Activated naive CD8-positive, alpha-beta T cell treated with anti-CD3 and anti-CD28 coated beads, Interleukin-2, amount 50 U/mL, for 16 hours (primary cell): ENCODE results near the gene DSCAM.
"Not testable (repeated sequence)": the region's sequence is repeated elsewhere in the genome, so short reads cannot be mapped to it uniquely, and the experiment has no call there.

Source experiments
- DNase-seq: peaks from one replicate; pipeline ENCODE4 v3.0.0-alpha.2; 2020; ENCODE audit warnings: low read depth, low spot score

Gene DSCAM

GRCh38 chr21:40461008-40461407 lies 385.9 kb downstream of the DSCAM start:
- DNase-seq: no peak

GRCh38 chr21:40457741-40458140 lies 389.2 kb downstream of the DSCAM start:
- DNase-seq: no peak

GRCh38 chr21:40454057-40454456 lies 392.9 kb downstream of the DSCAM start:
- no peak for DNase-seq

- no peak for DNase-seq
Measured at GRCh38 chr21:40453183-40453582, 393.8 kb downstream of the DSCAM start.

GRCh38 chr21:40452548-40452947 lies 394.4 kb downstream of the DSCAM start:
- DNase-seq: no peak

- DNase-seq: no peak
Measured at GRCh38 chr21:40447016-40447415, 399.9 kb downstream of the DSCAM start.

GRCh38 chr21:40445349-40445921 lies 401.5 kb downstream of the DSCAM start:
- DNase-seq: no peak

- DNase-seq: not testable (repeated sequence)
Measured at GRCh38 chr21:40439581-40439980, 407.4 kb downstream of the DSCAM start.

- DNase-seq: no peak
Measured at GRCh38 chr21:40438616-40439015, 408.3 kb downstream of the DSCAM start.

- DNase-seq: no peak
Measured at GRCh38 chr21:40436261-40436660, 410.7 kb downstream of the DSCAM start.

- DNase-seq: no peak
Measured at GRCh38 chr21:40433538-40433937, 413.4 kb downstream of the DSCAM start.

- no peak for DNase-seq
Measured at GRCh38 chr21:40425981-40426380, 421.0 kb downstream of the DSCAM start.

GRCh38 chr21:40422896-40423635 lies 423.9 kb downstream of the DSCAM start:
- no peak for DNase-seq

- DNase-seq: no peak
Measured at GRCh38 chr21:40421121-40421520, 425.8 kb downstream of the DSCAM start.

GRCh38 chr21:40416572-40416971 lies 430.4 kb downstream of the DSCAM start:
- DNase-seq: no peak

GRCh38 chr21:40408561-40408960 lies 438.4 kb downstream of the DSCAM start:
- no peak for DNase-seq

- DNase-seq: no peak
Measured at GRCh38 chr21:40404396-40404800, 442.6 kb downstream of the DSCAM start.

GRCh38 chr21:40402884-40403582 lies 443.9 kb downstream of the DSCAM start:
- DNase-seq: no peak

- DNase-seq: no peak
Measured at GRCh38 chr21:40395732-40396131, 451.2 kb downstream of the DSCAM start.

GRCh38 chr21:40393066-40393465 lies 453.9 kb downstream of the DSCAM start:
- DNase-seq: no peak

GRCh38 chr21:40388046-40388445 lies 458.9 kb downstream of the DSCAM start:
- DNase-seq: no peak

GRCh38 chr21:40386981-40387747 lies 459.8 kb downstream of the DSCAM start:
- no peak for DNase-seq
